Neural progenitor cell (in vitro differentiated cells): ENCODE results near the gene ZNF746.

Source experiments
- EZH2phosphoT487 ChIP-seq: fragments of 200-600 bp; sonication (generic); IDR thresholded peaks from 2 replicates; pipeline ENCODE4 v1.6.1; 2017; ENCODE audit warnings: antibody characterized with exemption
- TF ChIP-seq, protein P1 (sequence below): fragments of 200-600 bp; sonication (generic); IDR thresholded peaks from 2 replicates; pipeline ENCODE4 v1.5.1; 2017; ENCODE audit warnings: antibody characterized with exemption, mild to moderate bottlenecking

GRCh38 chr7:149495785-149496641, 1.6 kb downstream of the ZNF746 start:
- TF ChIP-seq, protein P1, sequence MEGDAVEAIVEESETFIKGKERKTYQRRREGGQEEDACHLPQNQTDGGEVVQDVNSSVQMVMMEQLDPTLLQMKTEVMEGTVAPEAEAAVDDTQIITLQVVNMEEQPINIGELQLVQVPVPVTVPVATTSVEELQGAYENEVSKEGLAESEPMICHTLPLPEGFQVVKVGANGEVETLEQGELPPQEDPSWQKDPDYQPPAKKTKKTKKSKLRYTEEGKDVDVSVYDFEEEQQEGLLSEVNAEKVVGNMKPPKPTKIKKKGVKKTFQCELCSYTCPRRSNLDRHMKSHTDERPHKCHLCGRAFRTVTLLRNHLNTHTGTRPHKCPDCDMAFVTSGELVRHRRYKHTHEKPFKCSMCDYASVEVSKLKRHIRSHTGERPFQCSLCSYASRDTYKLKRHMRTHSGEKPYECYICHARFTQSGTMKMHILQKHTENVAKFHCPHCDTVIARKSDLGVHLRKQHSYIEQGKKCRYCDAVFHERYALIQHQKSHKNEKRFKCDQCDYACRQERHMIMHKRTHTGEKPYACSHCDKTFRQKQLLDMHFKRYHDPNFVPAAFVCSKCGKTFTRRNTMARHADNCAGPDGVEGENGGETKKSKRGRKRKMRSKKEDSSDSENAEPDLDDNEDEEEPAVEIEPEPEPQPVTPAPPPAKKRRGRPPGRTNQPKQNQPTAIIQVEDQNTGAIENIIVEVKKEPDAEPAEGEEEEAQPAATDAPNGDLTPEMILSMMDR, result no peak
- TF ChIP-seq EZH2phosphoT487, result no peak
